GM12873 (cell line): Measurements from ENCODE around the gene CABLES1.

Experiments
- TF ChIP-seq, protein P1 (sequence below): IDR thresholded peaks from 2 replicates; pipeline ENCODE4 v1.5.1; 2012; ENCODE audit warnings: low read depth, mild to moderate bottlenecking, moderate library complexity, low read length, control low read depth; ENCODE audit not compliant: insufficient read depth; ENCODE audit errors: missing control alignments

CABLES1 gene

DNA sequence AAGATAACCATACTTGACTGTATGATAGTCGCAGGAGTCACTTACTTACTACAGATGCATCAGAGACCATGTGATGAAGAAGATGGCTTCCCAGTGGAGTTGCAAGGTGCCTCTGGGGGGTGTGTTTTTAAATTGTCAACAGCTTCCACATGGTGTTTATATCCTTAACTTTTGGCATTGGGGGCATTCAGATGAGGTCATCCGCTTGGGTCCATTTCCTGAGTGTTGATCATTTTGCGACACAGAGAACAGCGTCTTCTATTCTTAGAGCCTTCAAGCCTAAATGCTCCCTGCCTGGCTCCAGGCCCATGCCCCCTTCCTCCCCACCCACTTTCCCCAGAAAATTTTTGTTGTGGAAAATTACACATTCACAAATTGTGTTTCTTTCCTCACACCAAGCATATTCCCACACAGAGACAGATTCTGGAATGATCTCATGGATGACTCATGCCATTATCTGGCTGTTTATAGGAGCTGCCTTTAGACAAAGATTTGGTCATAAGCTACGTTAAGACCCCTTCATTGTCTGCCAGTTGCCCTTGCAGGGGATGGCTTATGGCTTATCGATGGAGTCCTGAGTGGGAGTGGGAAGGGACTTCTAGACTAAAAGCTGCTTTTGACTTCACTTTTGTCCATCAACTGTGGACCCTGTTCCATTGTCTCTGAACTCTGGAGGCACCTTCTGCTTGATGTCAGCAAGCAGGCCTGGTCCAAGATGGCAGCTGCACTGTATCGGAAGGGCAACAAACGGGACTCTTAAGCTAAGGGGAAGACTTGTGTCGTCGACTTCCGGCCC lies 91.8 kb downstream of the CABLES1 start:
- TF ChIP-seq, protein P1, sequence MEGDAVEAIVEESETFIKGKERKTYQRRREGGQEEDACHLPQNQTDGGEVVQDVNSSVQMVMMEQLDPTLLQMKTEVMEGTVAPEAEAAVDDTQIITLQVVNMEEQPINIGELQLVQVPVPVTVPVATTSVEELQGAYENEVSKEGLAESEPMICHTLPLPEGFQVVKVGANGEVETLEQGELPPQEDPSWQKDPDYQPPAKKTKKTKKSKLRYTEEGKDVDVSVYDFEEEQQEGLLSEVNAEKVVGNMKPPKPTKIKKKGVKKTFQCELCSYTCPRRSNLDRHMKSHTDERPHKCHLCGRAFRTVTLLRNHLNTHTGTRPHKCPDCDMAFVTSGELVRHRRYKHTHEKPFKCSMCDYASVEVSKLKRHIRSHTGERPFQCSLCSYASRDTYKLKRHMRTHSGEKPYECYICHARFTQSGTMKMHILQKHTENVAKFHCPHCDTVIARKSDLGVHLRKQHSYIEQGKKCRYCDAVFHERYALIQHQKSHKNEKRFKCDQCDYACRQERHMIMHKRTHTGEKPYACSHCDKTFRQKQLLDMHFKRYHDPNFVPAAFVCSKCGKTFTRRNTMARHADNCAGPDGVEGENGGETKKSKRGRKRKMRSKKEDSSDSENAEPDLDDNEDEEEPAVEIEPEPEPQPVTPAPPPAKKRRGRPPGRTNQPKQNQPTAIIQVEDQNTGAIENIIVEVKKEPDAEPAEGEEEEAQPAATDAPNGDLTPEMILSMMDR = no peak

DNA sequence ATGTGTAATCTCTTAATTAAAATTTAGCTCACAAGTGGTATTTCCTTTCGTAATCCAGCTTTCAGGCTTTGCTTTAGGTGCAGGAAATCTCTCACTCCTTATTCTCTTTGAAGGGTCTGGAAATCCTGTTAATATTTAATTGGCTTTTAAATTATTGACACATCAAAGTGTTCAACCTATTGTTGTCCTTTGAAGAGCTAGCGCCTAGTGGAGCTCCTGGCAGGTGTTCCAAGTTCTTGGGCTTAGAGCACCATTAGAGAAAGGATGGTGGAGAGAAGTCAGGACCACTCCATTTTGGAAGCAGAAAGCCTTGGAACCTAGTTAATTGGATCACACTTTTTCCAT lies 92.4 kb downstream of the CABLES1 start:
- TF ChIP-seq, protein P1 = no peak

- TF ChIP-seq, protein P1 = no peak
These were observed 93.1 kb downstream of the CABLES1 start for GRCh38 chr18:23228102-23229061.

GRCh38 chr18:23229472-23229871 lies 94.2 kb downstream of the CABLES1 start:
- TF ChIP-seq, protein P1 = no peak

GRCh38 chr18:23230686-23231085 lies 95.4 kb downstream of the CABLES1 start:
- TF ChIP-seq, protein P1 = no peak

DNA sequence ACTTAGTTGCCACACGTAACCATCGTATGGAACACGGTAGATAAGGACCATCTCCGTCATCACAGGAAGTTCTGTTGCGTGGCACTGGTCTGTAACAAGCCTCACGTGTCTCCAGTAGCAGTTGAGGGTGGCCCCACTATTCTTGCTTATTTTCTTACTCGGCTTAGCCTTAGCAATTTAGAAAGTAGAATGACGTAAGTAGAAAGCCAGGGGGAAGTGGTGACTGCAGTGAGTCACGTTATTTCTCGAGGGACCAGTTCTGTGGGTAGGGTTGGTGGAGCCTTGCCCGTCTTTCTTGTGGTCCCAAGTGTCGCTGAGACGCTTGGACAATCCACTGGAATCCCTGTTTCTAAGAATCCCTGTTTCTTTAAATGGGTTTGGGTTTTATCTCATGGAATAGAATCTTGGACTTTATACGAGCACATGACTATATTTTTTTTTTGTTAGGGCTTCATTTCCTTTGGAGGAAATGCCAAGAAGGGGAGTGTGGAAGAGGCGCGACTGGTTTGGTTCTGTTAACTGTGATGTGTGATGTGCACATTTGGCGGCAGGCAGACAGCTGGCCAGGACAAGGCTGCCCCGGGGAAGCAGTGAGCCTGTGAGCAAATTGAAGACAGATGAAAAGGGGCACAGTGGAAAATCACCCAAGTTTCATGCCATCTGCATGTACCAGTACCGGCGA lies 96.2 kb downstream of the CABLES1 start:
- TF ChIP-seq, protein P1 = no peak
